Loucy (cell line): ENCODE measurements around the gene CASP1.
"Not testable (repeated sequence)": the region's sequence is repeated elsewhere in the genome, so short reads cannot be mapped to it uniquely, and the experiment has no call there.

ENCODE experiments used
- CTCF ChIP-seq: fragments of 200-600 bp; sonication (generic); conservative IDR thresholded peaks from 2 replicates; pipeline ENCODE4 v1.5.1; 2014; ENCODE audit warnings: mild to moderate bottlenecking, antibody characterized with exemption, low read length
- EZH2phosphoT487 ChIP-seq: fragments of 200-600 bp; IDR thresholded peaks from 2 replicates; pipeline ENCODE4 v1.6.1; 2018; ENCODE audit warnings: antibody characterized with exemption, mild to moderate bottlenecking, moderate library complexity, borderline replicate concordance

GRCh38 chr11:105044557-105045524 is 9.9 kb upstream of the CASP1 start, which contains the start of gene CARD16:
- TF ChIP-seq CTCF, EZH2phosphoT487: not testable (repeated sequence)
